ENCODE measurements around the gene CHML. TPM values are rescaled to one million over a fixed set of nuclear protein-coding genes. Genes with fewer than 3 reads are reported as not detected.

The CHML gene
- total and polyA plus RNA-seq, 8 donors = 0.68 to 6.3 (median 3.2) TPM

DNA sequence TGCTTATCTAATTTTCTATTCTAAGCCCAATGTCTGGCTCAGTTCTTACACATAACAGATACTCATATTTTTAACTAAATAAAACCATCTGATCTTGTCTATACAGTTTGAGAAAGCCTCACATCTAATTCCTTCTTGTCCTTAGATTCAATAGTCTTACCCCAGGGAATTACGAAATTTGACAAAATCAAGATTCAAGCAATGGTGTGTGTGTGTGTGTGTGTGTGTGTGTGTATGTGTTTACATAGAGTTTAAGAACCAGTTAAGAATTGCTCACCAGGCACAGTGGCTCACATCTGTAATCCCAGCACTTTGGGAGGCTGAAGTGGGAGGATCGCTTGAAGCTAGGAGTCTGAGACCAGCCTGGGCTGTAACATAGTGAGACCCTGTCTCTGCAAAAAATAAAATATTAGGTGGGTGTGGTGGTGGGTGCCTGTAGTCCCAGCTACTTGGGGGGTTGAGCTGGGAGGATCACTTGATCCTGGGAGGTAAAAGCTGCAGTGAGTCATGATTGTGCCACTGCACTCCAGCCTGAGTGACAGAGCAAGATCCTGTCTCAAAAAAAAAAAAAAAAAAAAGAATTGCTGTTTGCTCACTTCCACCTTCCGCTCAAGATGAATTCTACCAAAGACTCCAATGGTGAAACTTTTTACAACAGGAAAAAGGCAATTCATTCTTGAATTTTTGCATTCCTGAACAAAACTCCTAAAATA lies 18.1 kb upstream of the CHML start:
- intact Hi-C loops (cut with DNase I) = no loop called here
- DNase-seq = no peak
- Histone ChIP-seq H3K4me1 (no peaks in the 10 kb centered on the region), H3K9me3 (no peaks in the 10 kb centered on the region), H3K36me3 (no peaks in the 10 kb centered on the region), H3K27me3 (no peaks in the 10 kb centered on the region), H3K4me3 (no peak overlapping the region), H3K27ac (no peak overlapping the region)
- no peak for ATAC-seq
- TF ChIP-seq, protein P1, sequence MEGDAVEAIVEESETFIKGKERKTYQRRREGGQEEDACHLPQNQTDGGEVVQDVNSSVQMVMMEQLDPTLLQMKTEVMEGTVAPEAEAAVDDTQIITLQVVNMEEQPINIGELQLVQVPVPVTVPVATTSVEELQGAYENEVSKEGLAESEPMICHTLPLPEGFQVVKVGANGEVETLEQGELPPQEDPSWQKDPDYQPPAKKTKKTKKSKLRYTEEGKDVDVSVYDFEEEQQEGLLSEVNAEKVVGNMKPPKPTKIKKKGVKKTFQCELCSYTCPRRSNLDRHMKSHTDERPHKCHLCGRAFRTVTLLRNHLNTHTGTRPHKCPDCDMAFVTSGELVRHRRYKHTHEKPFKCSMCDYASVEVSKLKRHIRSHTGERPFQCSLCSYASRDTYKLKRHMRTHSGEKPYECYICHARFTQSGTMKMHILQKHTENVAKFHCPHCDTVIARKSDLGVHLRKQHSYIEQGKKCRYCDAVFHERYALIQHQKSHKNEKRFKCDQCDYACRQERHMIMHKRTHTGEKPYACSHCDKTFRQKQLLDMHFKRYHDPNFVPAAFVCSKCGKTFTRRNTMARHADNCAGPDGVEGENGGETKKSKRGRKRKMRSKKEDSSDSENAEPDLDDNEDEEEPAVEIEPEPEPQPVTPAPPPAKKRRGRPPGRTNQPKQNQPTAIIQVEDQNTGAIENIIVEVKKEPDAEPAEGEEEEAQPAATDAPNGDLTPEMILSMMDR (IDR thresholded peaks at IDR 0.05) = no peak
- WGBS, 2 donors = 83 to 91% methylated on average over 3 of the region's 3 CpGs
- no peak for FAIRE-seq

DNA sequence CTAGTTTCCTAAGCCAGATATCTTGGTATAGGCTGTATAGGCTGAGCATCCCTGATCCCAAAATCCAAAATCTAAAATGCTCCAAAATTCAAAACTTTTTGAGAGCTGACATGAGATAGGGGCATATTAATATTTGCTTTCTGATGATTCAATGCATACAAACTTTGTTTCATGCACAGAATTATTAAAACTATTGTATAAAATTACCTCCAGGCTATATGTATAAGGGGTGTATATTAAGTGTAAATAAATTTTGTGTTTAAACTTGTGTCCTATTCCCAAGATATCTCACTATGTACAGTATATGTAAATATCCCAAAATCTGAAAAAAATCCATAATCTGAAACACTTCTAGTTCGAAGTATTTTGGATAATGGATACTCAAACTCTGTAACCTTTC lies 14.5 kb upstream of the CHML start:
- H3K27ac ChIP-seq = no peak overlapping the region
- ATAC-seq (no peak), FAIRE-seq (no peak), DNase-seq (no peak)
- no peaks in the 10 kb centered on the region for H3K4me1 ChIP-seq
- no peaks in the 10 kb centered on the region for H3K36me3 ChIP-seq
- TF ChIP-seq, protein P1 (IDR thresholded peaks at IDR 0.05) = no peak
- H3K27me3 ChIP-seq = no peaks in the 10 kb centered on the region
- no peaks in the 10 kb centered on the region for H3K9me3 ChIP-seq
- WGBS, 2 donors = 82 to 90% methylated on average over 1 of the region's 1 CpG
- H3K4me3 ChIP-seq = no peak overlapping the region
- intact Hi-C loops (cut with DNase I) = no loop called here

DNA sequence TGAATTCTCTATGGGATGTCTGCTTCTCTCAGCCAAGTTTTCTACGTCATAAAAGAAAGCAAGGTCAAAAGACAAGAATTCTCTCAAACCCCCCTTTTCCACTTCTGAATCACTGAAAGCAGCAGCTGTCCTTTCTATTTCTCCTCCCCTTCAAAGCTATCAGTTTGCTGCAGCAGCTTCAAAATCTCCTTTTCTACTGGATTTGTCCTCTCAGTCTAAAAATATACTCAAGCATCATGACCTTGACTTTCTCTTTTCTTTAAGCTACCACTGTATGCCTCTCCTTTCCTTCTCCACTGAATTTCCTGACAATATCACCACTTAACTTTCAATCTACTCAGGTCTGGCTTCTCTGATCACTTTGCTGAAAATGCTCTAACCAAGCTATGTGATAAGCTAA lies 13.8 kb upstream of the CHML start:
- H3K4me1 ChIP-seq = no peaks in the 10 kb centered on the region
- H3K36me3 ChIP-seq = no peaks in the 10 kb centered on the region
- ATAC-seq (no peak), FAIRE-seq (no peak), DNase-seq (no peak)
- no peak overlapping the region for H3K27ac ChIP-seq
- H3K27me3 ChIP-seq = no peaks in the 10 kb centered on the region
- 77 to 80% methylated on average over 1 of the region's 1 CpG for WGBS, 2 donors
- H3K9me3 ChIP-seq = no peaks in the 10 kb centered on the region
- TF ChIP-seq, protein P1 (IDR thresholded peaks at IDR 0.05) = no peak
- intact Hi-C loops (cut with DNase I) = no loop called here
- no peak overlapping the region for H3K4me3 ChIP-seq

DNA sequence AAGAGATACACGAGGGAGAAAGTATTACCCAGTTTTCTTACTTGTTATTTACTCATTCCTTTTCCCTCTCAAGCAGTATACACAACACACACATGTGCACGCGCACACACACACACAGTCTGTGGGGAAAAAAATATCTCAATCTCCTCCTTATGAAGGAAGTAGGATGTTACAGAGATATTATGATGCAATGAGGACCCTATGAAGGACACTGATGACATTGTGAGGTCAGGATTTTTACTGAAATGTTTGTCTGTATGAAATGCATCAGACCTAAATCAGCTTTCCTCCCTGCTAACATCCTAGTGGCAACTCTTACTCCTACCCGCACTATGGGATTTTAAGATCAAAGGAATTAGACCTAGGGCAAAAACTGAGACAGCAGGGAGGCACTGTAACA lies 11.8 kb upstream of the CHML start, which contains the start of gene WDR64:
Gene WDR64 (plus strand): TSS at position 270 of the 400 bp plus-strand sequence. CDS start 204 bp downstream, outside the sequence.
- WGBS, 2 donors = 81 to 87% methylated on average over 4 of the region's 4 CpGs
- H3K4me1 ChIP-seq = no peaks in the 10 kb centered on the region
- ATAC-seq = no peak
- no peaks in the 10 kb centered on the region for H3K36me3 ChIP-seq
- no peak within 1 kb of the TSS for H3K4me3 ChIP-seq
- intact Hi-C loops (cut with DNase I) = no loop called here
- DNase-seq = no peak
- FAIRE-seq = no peak
- H3K9me3 ChIP-seq = no peaks in the 10 kb centered on the region
- H3K27ac ChIP-seq = no peak within 1 kb of the TSS
- H3K27me3 ChIP-seq = no peaks in the 10 kb centered on the region
- TF ChIP-seq, protein P1 (IDR thresholded peaks at IDR 0.05) = no peak

DNA sequence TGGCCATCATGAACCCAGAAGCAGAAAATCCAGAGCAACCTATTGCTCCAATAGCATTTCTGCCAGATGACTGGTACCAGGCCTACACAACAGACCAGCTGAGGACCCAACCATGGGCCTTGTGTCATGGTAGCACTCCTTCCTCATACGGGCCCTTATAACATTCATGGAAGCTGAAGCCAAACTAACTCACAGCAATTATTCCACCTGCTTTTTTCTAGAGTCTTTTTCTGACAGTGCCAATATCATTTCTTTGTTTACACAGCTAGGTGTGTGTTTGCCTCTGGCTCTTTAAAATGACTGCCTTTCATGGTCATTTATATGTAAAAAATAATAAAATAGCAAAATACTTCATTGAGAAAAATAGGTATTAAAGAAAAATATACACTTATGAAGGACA lies 8.0 kb upstream of the CHML start:
- FAIRE-seq (no peak), DNase-seq (no peak), ATAC-seq (no peak)
- no peak overlapping the region for H3K27ac ChIP-seq
- no peaks in the 10 kb centered on the region for H3K27me3 ChIP-seq
- H3K36me3 ChIP-seq = no peaks in the 10 kb centered on the region
- WGBS, 2 donors = 48 to 59% methylated on average over 1 of the region's 1 CpG
- intact Hi-C loops (cut with DNase I) = no loop called here
- no peaks in the 10 kb centered on the region for H3K4me1 ChIP-seq
- TF ChIP-seq, protein P1 (IDR thresholded peaks at IDR 0.05) = no peak
- H3K4me3 ChIP-seq = no peak overlapping the region
- no peaks in the 10 kb centered on the region for H3K9me3 ChIP-seq

Measured in pancreas (tissue), 10 donors.